BLaER1 (cell line): ENCODE results near the gene TPRG1L.

ENCODE experiments used
- H3K27ac ChIP-seq: shearing (Covaris generic); formaldehyde crosslinking; 2 replicates; pipeline ENCODE4 v1.8.1; 2022
- H3K27me3 ChIP-seq: shearing (Covaris generic); formaldehyde crosslinking; 2 replicates; pipeline ENCODE4 v1.8.1; 2022
- H3K36me3 ChIP-seq: shearing (Covaris generic); formaldehyde crosslinking; 2 replicates; pipeline ENCODE4 v1.8.1; 2022
- H3K4me1 ChIP-seq: shearing (Covaris generic); formaldehyde crosslinking; 2 replicates; pipeline ENCODE4 v1.8.1; 2022
- H3K4me2 ChIP-seq: shearing (Covaris generic); formaldehyde crosslinking; 2 replicates; pipeline ENCODE4 v1.8.1; 2022
- H3K4me3 ChIP-seq: shearing (Covaris generic); formaldehyde crosslinking; 2 replicates; pipeline ENCODE4 v1.8.1; 2022
- H3K9ac ChIP-seq: shearing (Covaris generic); formaldehyde crosslinking; 2 replicates; pipeline ENCODE4 v1.8.1; 2022
- H3K9me3 ChIP-seq: shearing (Covaris generic); formaldehyde crosslinking; 2 replicates; pipeline ENCODE4 v1.8.1; 2022
- H4K20me1 ChIP-seq: shearing (Covaris generic); formaldehyde crosslinking; 2 replicates; pipeline ENCODE4 v1.8.1; 2022
- Cebpa-rat ChIP-seq: shearing (Covaris generic); IDR thresholded peaks from 2 replicates; pipeline ENCODE4 v1.8.1; 2022

The TPRG1L gene

DNA sequence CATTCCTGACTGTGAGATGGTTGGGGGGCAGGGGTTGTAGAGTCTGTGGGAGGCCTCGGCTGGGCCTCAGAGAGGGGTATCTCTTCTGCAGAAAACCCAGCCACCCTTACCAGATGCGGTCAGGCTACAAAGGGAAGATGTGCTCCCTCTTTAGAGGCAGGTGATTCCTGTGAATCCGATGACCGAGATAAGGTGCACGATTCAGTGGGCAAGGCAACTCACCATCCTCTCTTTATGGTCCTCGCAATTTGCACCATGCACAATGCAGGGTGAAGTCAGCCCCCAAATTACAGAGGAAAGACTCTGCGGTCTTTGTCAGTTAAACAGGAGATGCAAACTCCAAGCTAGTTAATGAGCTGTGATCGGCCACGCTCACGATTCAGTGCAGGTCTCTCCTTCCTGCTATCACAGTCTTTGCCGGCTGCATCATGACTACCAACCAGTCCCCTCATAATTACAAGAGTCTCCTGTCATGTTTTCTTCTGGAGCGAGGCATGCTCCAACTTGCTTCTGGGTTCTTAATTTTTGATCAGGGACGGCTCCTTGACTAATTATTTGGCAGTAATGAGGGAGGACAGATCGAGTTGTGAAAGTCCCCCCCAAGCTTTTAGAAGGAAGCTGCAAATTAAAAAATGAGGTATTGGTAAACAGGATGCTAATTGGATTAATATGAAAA is 40.0 kb downstream of the TPRG1L start:
- TF ChIP-seq Cebpa-rat, result no peak
- Histone ChIP-seq H3K9ac (no peak overlapping the region), H3K27ac (peak overlapping the region; percentile 53), H3K27me3 (no peaks in the 10 kb centered on the region), H3K4me2 (peak overlapping the region; percentile 76), H3K4me1 (peaks cover 62% of the 10 kb centered on the region), H3K9me3 (no peaks in the 10 kb centered on the region), H3K4me3 (no peak overlapping the region), H3K36me3 (no peaks in the 10 kb centered on the region), H4K20me1 (no peaks in the 10 kb centered on the region)

- H3K4me1 ChIP-seq, result peaks cover 88% of the 10 kb centered on the region
- no peak overlapping the region for H3K4me3 ChIP-seq
- H3K36me3 ChIP-seq, result no peaks in the 10 kb centered on the region
- no peaks in the 10 kb centered on the region for H3K9me3 ChIP-seq
- H3K9ac ChIP-seq, result no peak overlapping the region
- H3K27me3 ChIP-seq, result no peaks in the 10 kb centered on the region
- H4K20me1 ChIP-seq, result no peaks in the 10 kb centered on the region
- no peak for TF ChIP-seq Cebpa-rat
- peak overlapping the region; percentile 71 for H3K27ac ChIP-seq
- H3K4me2 ChIP-seq, result peak overlapping the region; percentile 76
Measured at GRCh38 chr1:3668148-3668547, 43.3 kb downstream of the TPRG1L start.

DNA sequence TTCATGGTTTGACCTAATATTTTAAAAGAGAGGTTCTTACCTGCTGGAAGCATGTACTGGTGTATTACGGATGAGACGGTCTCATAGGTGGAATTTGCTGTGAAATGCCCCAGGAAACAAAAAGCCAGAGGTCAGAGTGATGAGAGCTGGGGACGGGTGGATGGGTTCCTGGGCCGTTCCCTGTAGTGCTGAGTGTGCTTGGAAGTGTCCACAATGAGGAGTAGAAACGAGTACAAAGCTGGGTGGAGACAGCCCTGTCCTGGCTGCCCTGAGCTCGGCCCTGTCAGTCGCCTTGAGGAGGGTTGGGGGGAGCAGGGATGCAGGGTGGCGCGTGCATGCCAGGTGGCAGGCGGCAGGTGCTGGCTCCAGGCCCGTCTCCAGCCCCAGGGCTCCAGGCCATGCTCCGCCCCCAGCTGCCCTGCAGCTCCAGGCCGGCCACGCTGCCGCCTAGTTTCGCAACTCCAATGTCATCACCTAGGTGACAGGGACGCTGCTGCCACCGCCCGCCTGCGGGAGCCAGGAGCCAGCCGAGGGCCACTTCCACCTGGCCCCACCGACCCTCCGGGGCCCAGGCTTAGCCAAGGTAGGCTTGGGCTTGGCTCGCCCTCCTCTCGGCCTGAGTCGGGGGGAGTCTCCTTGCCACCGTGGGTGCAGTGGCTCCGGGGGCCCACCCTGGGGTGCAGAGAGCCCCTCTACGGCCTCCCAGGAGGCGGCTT is 43.9 kb downstream of the TPRG1L start:
- H3K27ac ChIP-seq, result peak overlapping the region; percentile 38
- no peak overlapping the region for H3K4me3 ChIP-seq
- H3K27me3 ChIP-seq, result no peaks in the 10 kb centered on the region
- H3K4me2 ChIP-seq, result peak overlapping the region; percentile 76
- no peaks in the 10 kb centered on the region for H4K20me1 ChIP-seq
- H3K9me3 ChIP-seq, result no peaks in the 10 kb centered on the region
- peaks cover 91% of the 10 kb centered on the region for H3K4me1 ChIP-seq
- H3K9ac ChIP-seq, result no peak overlapping the region
- peak; percentile 74 for TF ChIP-seq Cebpa-rat
- no peaks in the 10 kb centered on the region for H3K36me3 ChIP-seq

DNA sequence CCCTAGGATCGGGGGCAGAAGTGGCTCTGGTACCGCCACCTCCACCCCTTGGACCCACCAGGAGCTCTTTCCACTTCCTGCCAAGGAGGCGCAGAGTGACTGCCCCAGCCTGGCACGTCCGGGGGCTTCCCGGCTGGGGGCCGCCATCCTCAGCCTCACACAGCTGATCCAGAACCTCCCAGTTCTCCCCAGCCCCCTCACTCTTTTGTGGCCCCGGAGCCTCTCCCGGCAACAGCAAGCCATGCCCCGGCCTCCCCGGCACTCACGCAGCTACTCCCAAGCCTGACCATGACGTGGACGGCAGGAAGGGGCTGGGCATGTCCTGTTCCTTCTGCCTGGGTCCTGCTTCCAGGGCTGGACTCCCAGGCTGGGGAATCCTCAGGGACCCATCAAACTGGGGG is 44.6 kb downstream of the TPRG1L start:
- Histone ChIP-seq H3K9me3 (no peaks in the 10 kb centered on the region), H3K36me3 (no peaks in the 10 kb centered on the region), H4K20me1 (no peaks in the 10 kb centered on the region), H3K9ac (no peak overlapping the region), H3K27ac (peak overlapping the region; percentile 38; the same call in 1 of the 2 replicates), H3K27me3 (no peaks in the 10 kb centered on the region), H3K4me1 (peaks cover 91% of the 10 kb centered on the region), H3K4me3 (no peak overlapping the region), H3K4me2 (peak overlapping the region; percentile 76)
- TF ChIP-seq Cebpa-rat, result no peak

DNA sequence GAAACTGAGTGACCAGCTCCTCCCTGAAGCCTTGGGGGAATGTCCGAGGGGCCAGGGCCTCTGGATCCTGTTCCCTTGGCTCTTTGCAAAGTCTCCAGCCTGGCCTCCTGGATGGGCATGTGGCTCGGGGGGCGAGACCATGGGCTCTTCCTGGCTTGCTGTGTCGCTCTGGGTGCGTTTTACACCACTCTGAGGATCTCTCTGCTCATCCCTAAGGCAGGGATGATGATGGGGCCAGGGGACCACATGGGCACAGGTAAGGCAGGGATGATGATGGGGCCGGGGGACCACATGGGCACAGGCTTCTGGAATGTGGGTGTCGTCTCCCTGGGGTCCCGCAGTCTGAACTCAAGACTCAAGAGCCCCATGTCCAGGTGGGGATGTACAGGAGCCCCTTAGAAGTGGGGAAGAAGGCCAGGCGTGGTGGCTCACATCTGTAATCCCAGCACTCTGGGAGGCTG is 45.2 kb downstream of the TPRG1L start:
- H3K27ac ChIP-seq, result no peak overlapping the region
- no peak overlapping the region for H3K9ac ChIP-seq
- TF ChIP-seq Cebpa-rat, result no peak
- 0 out of 2 replicates have a peak overlapping the region, but pooled peaks have one; percentile 76 for H3K4me2 ChIP-seq
- H4K20me1 ChIP-seq, result no peaks in the 10 kb centered on the region
- no peaks in the 10 kb centered on the region for H3K9me3 ChIP-seq
- no peaks in the 10 kb centered on the region for H3K36me3 ChIP-seq
- H3K4me1 ChIP-seq, result peaks cover 91% of the 10 kb centered on the region
- no peak overlapping the region for H3K4me3 ChIP-seq
- H3K27me3 ChIP-seq, result no peaks in the 10 kb centered on the region

DNA sequence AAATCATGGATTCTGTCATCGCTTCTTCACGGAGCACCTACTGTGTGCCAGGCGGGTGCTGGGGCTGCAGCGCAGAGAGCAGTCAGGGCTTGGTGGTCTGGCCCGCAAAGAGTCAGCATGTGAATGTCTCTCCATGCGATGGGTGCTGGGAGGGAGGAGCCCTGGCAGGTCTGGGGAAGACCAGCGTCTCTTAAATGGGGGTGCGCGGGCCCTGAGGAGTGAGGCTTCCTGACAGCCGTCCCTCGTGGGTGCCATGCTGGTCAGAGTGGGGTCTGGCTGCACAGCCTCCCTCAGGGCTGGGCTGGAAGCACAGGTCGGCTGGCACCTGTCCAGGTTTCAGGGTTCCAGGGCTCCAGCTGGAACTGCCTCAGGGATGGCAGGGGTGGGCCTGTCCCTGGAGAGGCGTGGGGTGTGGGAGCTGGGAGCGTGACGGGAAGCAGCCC is 46.0 kb downstream of the TPRG1L start:
- H3K9ac ChIP-seq, result no peak overlapping the region
- no peak for TF ChIP-seq Cebpa-rat
- H3K27ac ChIP-seq, result no peak overlapping the region
- no peaks in the 10 kb centered on the region for H3K9me3 ChIP-seq
- H4K20me1 ChIP-seq, result no peaks in the 10 kb centered on the region
- H3K4me1 ChIP-seq, result peaks cover 91% of the 10 kb centered on the region
- H3K4me2 ChIP-seq, result peak overlapping the region; percentile 57
- H3K36me3 ChIP-seq, result no peaks in the 10 kb centered on the region
- H3K27me3 ChIP-seq, result no peaks in the 10 kb centered on the region
- H3K4me3 ChIP-seq, result no peak overlapping the region

DNA sequence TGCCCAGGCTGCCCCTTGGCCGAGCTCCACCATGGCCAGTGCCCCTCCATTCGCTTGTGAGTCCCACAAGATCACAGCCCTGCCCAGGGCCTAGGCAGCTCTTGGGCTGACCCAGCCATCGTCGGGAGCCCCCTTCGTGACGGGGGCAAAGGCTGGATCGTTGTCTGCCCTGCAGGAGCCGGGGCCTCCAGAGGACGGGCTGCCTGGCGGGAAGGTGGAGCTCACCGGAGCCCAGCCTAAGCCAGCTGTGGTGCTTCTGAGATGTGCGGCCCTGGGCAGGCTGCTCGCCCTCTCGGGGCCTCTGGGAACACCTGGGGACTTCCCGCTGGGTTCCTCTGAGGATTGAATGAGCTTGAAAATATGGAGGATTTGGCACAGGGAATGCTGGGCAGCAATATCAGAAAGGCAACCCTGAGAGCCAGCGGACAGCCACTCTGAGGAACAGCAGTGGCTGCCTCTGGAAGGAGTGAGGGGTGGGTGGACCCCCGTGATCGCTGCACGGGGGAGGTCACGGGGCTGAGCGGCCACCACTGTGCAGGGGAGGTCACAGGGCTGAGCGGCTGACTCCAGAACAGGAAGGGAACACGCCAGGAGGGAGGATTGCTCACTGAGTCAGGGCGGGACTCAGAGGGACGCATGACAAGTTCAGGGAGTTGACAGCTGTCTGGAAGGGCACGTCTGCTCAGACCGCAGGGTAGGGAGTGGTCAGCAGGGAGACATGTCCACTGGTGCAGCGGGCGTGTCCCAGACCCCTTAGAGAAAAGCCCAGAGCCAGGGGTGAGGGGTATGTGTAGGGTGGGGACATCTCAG is 46.8 kb downstream of the TPRG1L start:
- Histone ChIP-seq H3K4me3 (no peak overlapping the region), H3K9me3 (no peaks in the 10 kb centered on the region), H3K27me3 (no peaks in the 10 kb centered on the region), H3K4me1 (peaks cover 91% of the 10 kb centered on the region), H3K27ac (0 out of 2 replicates have a peak overlapping the region, but pooled peaks have one; percentile 44), H3K4me2 (peak overlapping the region; percentile 57), H3K9ac (peak overlapping the region; percentile 10; the same call in 1 of the 2 replicates), H3K36me3 (no peaks in the 10 kb centered on the region), H4K20me1 (no peaks in the 10 kb centered on the region)
- no peak for TF ChIP-seq Cebpa-rat

GRCh38 chr1:3672231-3672970 is 47.6 kb downstream of the TPRG1L start:
- no peak overlapping the region for H3K4me3 ChIP-seq
- H3K36me3 ChIP-seq, result no peaks in the 10 kb centered on the region
- peak overlapping the region; percentile 10; the same call in 1 of the 2 replicates for H3K9ac ChIP-seq
- peak overlapping the region; percentile 57 for H3K4me2 ChIP-seq
- no peaks in the 10 kb centered on the region for H3K9me3 ChIP-seq
- H4K20me1 ChIP-seq, result no peaks in the 10 kb centered on the region
- no peak for TF ChIP-seq Cebpa-rat
- peaks cover 91% of the 10 kb centered on the region for H3K4me1 ChIP-seq
- peak overlapping the region; percentile 44; the same call in 1 of the 2 replicates for H3K27ac ChIP-seq
- H3K27me3 ChIP-seq, result no peaks in the 10 kb centered on the region

DNA sequence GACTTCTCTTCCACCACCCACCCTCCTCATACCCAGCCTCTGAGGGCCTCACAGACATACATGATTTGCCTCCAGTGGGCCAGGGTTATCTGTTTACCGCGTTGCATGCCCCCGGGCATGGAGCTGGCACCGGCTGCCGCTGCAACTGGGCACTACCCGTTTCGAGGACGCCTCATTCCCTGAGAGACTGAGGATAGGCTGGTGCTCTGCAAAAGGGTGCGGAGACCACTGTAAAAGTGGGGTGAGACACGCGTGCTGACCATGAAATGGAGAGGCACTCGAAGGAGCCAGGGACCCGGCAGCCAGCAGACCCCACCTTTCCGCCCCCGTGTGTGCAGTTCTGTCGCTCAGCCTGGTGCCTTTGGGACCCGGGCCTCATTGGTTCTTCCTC is 48.2 kb downstream of the TPRG1L start:
- H3K4me3 ChIP-seq, result no peak overlapping the region
- TF ChIP-seq Cebpa-rat, result no peak
- H3K4me1 ChIP-seq, result peaks cover 91% of the 10 kb centered on the region
- H3K9ac ChIP-seq, result no peak overlapping the region
- peak overlapping the region; percentile 44; the same call in 1 of the 2 replicates for H3K27ac ChIP-seq
- no peaks in the 10 kb centered on the region for H3K9me3 ChIP-seq
- H3K36me3 ChIP-seq, result no peaks in the 10 kb centered on the region
- H3K27me3 ChIP-seq, result no peaks in the 10 kb centered on the region
- no peaks in the 10 kb centered on the region for H4K20me1 ChIP-seq
- H3K4me2 ChIP-seq, result peak overlapping the region; percentile 57
